Gastrocnemius medialis (tissue), 4 donors: Measurements from ENCODE around the gene HEATR3. TPM values are rescaled to one million over a fixed set of nuclear protein-coding genes. Genes with fewer than 3 reads are reported as not detected.

Experiments
- ATAC-seq, 2 donors: fragments of 150-250 bp; one replicate each; pipeline ENCODE4 v1.9.1; 2016
- DNase-seq, 2 donors: peaks; one replicate each; pipeline ENCODE4 v3.0.0-alpha.2; 2019
- H3K27ac ChIP-seq, 4 donors: fragments of 200-600 bp; sonication (generic); 1 replicate in 1 of 4; 2 replicates in 3 of 4; pipeline ENCODE4 v1.5.1; 2016 to 2018; ENCODE audit warnings: mild to moderate bottlenecking in 2 of 4, moderate library complexity in 1 of 4
- H3K27me3 ChIP-seq, 3 donors: fragments of 200-600 bp; sonication (generic) in 2 of 3; 1 replicate in 1 of 3; 2 replicates in 2 of 3; pipeline versions ENCODE4 v1.5.1 to v1.6.0; 2016 to 2019; ENCODE audit warnings: mild to moderate bottlenecking in 1 of 3, moderate library complexity in 1 of 3
- H3K36me3 ChIP-seq, 2 donors: fragments of 200-600 bp; sonication (generic) in 1 of 2; one replicate each; pipeline ENCODE4 v1.5.1; 2017 to 2018
- H3K4me1 ChIP-seq, 2 donors: fragments of 200-600 bp; sonication (generic) in 1 of 2; one replicate each; pipeline ENCODE4 v1.5.1; 2016 to 2017; ENCODE audit warnings: mild to moderate bottlenecking in 2 of 2
- H3K4me3 ChIP-seq, 4 donors: fragments of 200-600 bp; sonication (generic) in 3 of 4; 1 replicate in 1 of 4; 2 replicates in 3 of 4; pipeline ENCODE4 v1.5.1; 2016 to 2019; ENCODE audit warnings: mild to moderate bottlenecking in 2 of 4
- H3K9me3 ChIP-seq, 3 donors: fragments of 200-600 bp; sonication (generic) in 2 of 3; 1 replicate in 1 of 3; 2 replicates in 2 of 3; pipeline ENCODE4 v1.5.1; 2016 to 2019
- CTCF ChIP-seq, 5 experiments: fragments of 450-650 bp in 3 of 5; fragments of 200-600 bp in 2 of 5; sonication (generic) in 2 of 5; IDR thresholded peaks in 4 of 5; conservative IDR thresholded peaks in 1 of 5; 1 replicate in 4 of 5; 2 replicates in 1 of 5; pipeline ENCODE4 v1.5.1; 2016 to 2019; ENCODE audit warnings: antibody characterized with exemption in 5 of 5, mild to moderate bottlenecking in 3 of 5, moderate library complexity in 3 of 5
- POLR2A ChIP-seq, 2 donors: fragments of 450-650 bp; IDR thresholded peaks; one replicate each; pipeline ENCODE4 v1.6.1; 2017; ENCODE audit warnings: antibody characterized with exemption in 2 of 2, mild to moderate bottlenecking in 2 of 2, moderate library complexity in 2 of 2
- in situ Hi-C, 4 donors: fragments of 200-750 bp; cut with MboI; loops; one replicate each; pipeline versions ENCODE4 v1.15.0 to v1.8.0; 2017; ENCODE audit warnings: low sequenced_read_pairs in 4 of 4
- intact Hi-C: fragments of 100-400 bp; cut with DNase I; formaldehyde crosslinking; loops from one replicate; pipeline ENCODE4 v1.15.1; 2023; ENCODE audit warnings: low total_unique reads
- total RNA-seq, 4 donors: library from RNA; depleted of rRNA; stranded (reverse); fragments of >200 nt; gene quantifications; one replicate each; pipeline versions ENCODE4 v1.1.0 to v1.2.3, GENCODE V29; 2016

Gene HEATR3
- total RNA-seq, 4 donors from 2014 or later = 13.1 to 25.8 (median 14.2) TPM

GRCh38 chr16:50056226-50056625 is 9.5 kb upstream of the HEATR3 start:
- TF ChIP-seq POLR2A (IDR thresholded peaks at IDR 0.05) (no peak), CTCF (IDR thresholded peaks at IDR 0.05 in 4 of 5, conservative IDR thresholded peaks at IDR 0.05 in 1 of 5) (no peak)
- ATAC-seq = no peak
- no peak for DNase-seq
- H3K9me3 ChIP-seq = no peaks in the 10 kb centered on the region
- H3K27ac ChIP-seq = no peak overlapping the region
- intact Hi-C loops = no loop called here
- H3K4me1 ChIP-seq = no peaks in the 10 kb centered on the region
- H3K4me3 ChIP-seq = no peak overlapping the region
- H3K36me3 ChIP-seq = no peaks in the 10 kb centered on the region
- in situ Hi-C loops = no loop called here
- H3K27me3 ChIP-seq = no peaks in the 10 kb centered on the region

GRCh38 chr16:50058091-50058771 is 7.5 kb upstream of the HEATR3 start:
- in situ Hi-C loops (no loop called here), intact Hi-C loops (no loop called here)
- DNase-seq (no peak), ATAC-seq (no peak)
- H3K36me3 ChIP-seq = no peaks in the 10 kb centered on the region
- no peaks in the 10 kb centered on the region for H3K27me3 ChIP-seq
- no peak overlapping the region for H3K27ac ChIP-seq
- H3K4me3 ChIP-seq = no peak overlapping the region
- no peaks in the 10 kb centered on the region for H3K9me3 ChIP-seq
- TF ChIP-seq CTCF (IDR thresholded peaks at IDR 0.05 in 4 of 5, conservative IDR thresholded peaks at IDR 0.05 in 1 of 5) (no peak), POLR2A (IDR thresholded peaks at IDR 0.05) (no peak)
- no peaks in the 10 kb centered on the region for H3K4me1 ChIP-seq

GRCh38 chr16:50059111-50059510 is 6.7 kb upstream of the HEATR3 start:
- DNase-seq (no peak), ATAC-seq (no peak)
- in situ Hi-C loops (no loop called here), intact Hi-C loops (no loop called here)
- H3K4me3 ChIP-seq = no peak overlapping the region
- no peak overlapping the region for H3K27ac ChIP-seq
- H3K27me3 ChIP-seq = no peaks in the 10 kb centered on the region
- no peaks in the 10 kb centered on the region for H3K4me1 ChIP-seq
- TF ChIP-seq POLR2A (IDR thresholded peaks at IDR 0.05) (no peak), CTCF (IDR thresholded peaks at IDR 0.05 in 4 of 5, conservative IDR thresholded peaks at IDR 0.05 in 1 of 5) (no peak)
- H3K9me3 ChIP-seq = no peaks in the 10 kb centered on the region
- no peaks in the 10 kb centered on the region for H3K36me3 ChIP-seq

- no peaks in the 10 kb centered on the region for H3K36me3 ChIP-seq
- no peaks in the 10 kb centered on the region for H3K4me1 ChIP-seq
- H3K4me3 ChIP-seq = no peak overlapping the region
- no peaks in the 10 kb centered on the region for H3K9me3 ChIP-seq
- H3K27me3 ChIP-seq = no peaks in the 10 kb centered on the region
- no peak overlapping the region for H3K27ac ChIP-seq
- ATAC-seq (no peak), DNase-seq (no peak)
- TF ChIP-seq CTCF (IDR thresholded peaks at IDR 0.05 in 4 of 5, conservative IDR thresholded peaks at IDR 0.05 in 1 of 5) (no peak), POLR2A (IDR thresholded peaks at IDR 0.05) (no peak)
- intact Hi-C loops (loop anchor here (10.0 kb wide), 1 partner anchor 685 kb away; the partner anchor contains the start of gene CYLD), in situ Hi-C loops (loop anchor here in 1 of 4 donors (10.0 kb wide), 1 partner anchor 85 kb away; no protein-coding TSS in a partner anchor)
Measured at GRCh38 chr16:50059669-50060068, 6.1 kb upstream of the HEATR3 start.
